AG04450 (cell line): ENCODE data around the gene TCEA3. TPM values are rescaled to one million over a fixed set of nuclear protein-coding genes. Genes with fewer than 3 reads are reported as not detected.

Source experiments
- CTCF ChIA-PET: fragments of 300-600, 350-600 bp; formaldehyde crosslinking; extraction: SDS; loops from one replicate; lab custom pipeline; 2022; ENCODE audit warnings: antibody characterized with exemption, inconsistent platforms; lab: Charles Lee
- POLR2A ChIA-PET: fragments of 350-600 bp; formaldehyde crosslinking; extraction: SDS; loops from one replicate; lab custom pipeline; 2021; ENCODE audit warnings: antibody characterized with exemption, inconsistent platforms; lab: Yijun Ruan, JAX
- DNase-seq: peaks from one replicate; pipeline ENCODE4 v3.0.0-alpha.2; 2011; ENCODE audit warnings: low read depth, low spot score
- H3K27ac ChIP-seq: one replicate; pipeline ENCODE4 v1.5.1; 2012; ENCODE audit warnings: low read depth, low read length, control low read depth
- H3K27me3 ChIP-seq: one replicate; pipeline ENCODE4 v1.6.0; 2012; ENCODE audit warnings: low read length; ENCODE audit not compliant: control insufficient read depth, insufficient read depth
- H3K4me3 ChIP-seq: 2 replicates; pipeline ENCODE4 v1.5.1; 2011; ENCODE audit warnings: mild to moderate bottlenecking, low read depth, low read length, control low read depth
- H3K9me3 ChIP-seq: 2 replicates; pipeline ENCODE4 v1.5.1; 2012; ENCODE audit warnings: low read length; ENCODE audit not compliant: control insufficient read depth, insufficient read depth
- CTCF ChIP-seq: IDR thresholded peaks from 2 replicates; pipeline ENCODE4 v1.5.1; 2011; ENCODE audit warnings: low read depth, low read length, control low read depth, inconsistent platforms
- polyA plus RNA-seq: library from polyadenylated mRNA; depleted of rRNA; stranded (reverse); fragments of >200 nt; gene quantifications from 2 replicates; pipeline ENCODE4 v1.2.3, GENCODE V29; 2011

TCEA3 gene
- polyA plus RNA-seq, 1 experiment: 14.7 TPM

GRCh38 chr1:23442751-23443150, 18.2 kb upstream of the TCEA3 start:
- H3K27me3 ChIP-seq: no peaks in the 10 kb centered on the region
- POLR2A ChIA-PET: no interaction called here
- no peak overlapping the region for H3K27ac ChIP-seq
- no peak overlapping the region for H3K4me3 ChIP-seq
- TF ChIP-seq CTCF: no peak
- no peak for DNase-seq
- no peaks in the 10 kb centered on the region for H3K9me3 ChIP-seq
- CTCF ChIA-PET: interaction anchor here (1.1 kb wide), 1 partner anchor 39 kb away, joined by 3 read pairs; no protein-coding TSS in a partner anchor

GRCh38 chr1:23441446-23442148, 17.0 kb upstream of the TCEA3 start:
- POLR2A ChIA-PET: no interaction called here
- no peak for DNase-seq
- H3K4me3 ChIP-seq: no peak overlapping the region
- no peak overlapping the region for H3K27ac ChIP-seq
- TF ChIP-seq CTCF: no peak
- H3K27me3 ChIP-seq: no peaks in the 10 kb centered on the region
- peaks cover 4% of the 10 kb centered on the region; the same call in 1 of the 2 replicates for H3K9me3 ChIP-seq
- CTCF ChIA-PET: interaction anchor here (1.4 to 1.5 kb wide), 2 partner anchors 8 to 42 kb away, joined by 4 read pairs; partner anchors contain the start of gene ASAP3

- H3K4me3 ChIP-seq: no peak overlapping the region
- H3K27me3 ChIP-seq: no peaks in the 10 kb centered on the region
- peaks cover 4% of the 10 kb centered on the region; the same call in 1 of the 2 replicates for H3K9me3 ChIP-seq
- CTCF ChIA-PET: no interaction called here
- TF ChIP-seq CTCF: no peak
- POLR2A ChIA-PET: no interaction called here
- DNase-seq: no peak
- H3K27ac ChIP-seq: no peak overlapping the region
Observed at GRCh38 chr1:23438545-23438944, 14.0 kb upstream of the TCEA3 start.

- TF ChIP-seq CTCF: no peak
- H3K9me3 ChIP-seq: peaks cover 4% of the 10 kb centered on the region; the same call in 1 of the 2 replicates
- no peaks in the 10 kb centered on the region for H3K27me3 ChIP-seq
- no peak overlapping the region for H3K27ac ChIP-seq
- DNase-seq: no peak
- H3K4me3 ChIP-seq: no peak overlapping the region
- ChIA-PET POLR2A (no interaction called here), CTCF (no interaction called here)
Observed at GRCh38 chr1:23437355-23437664, 12.8 kb upstream of the TCEA3 start.

- no peak for DNase-seq
- Histone ChIP-seq H3K9me3 (peaks cover 4% of the 10 kb centered on the region; the same call in 1 of the 2 replicates), H3K4me3 (no peak overlapping the region), H3K27me3 (no peaks in the 10 kb centered on the region), H3K27ac (no peak overlapping the region)
- ChIA-PET CTCF (no interaction called here), POLR2A (interaction anchor here (0.6 kb wide), 1 partner anchor 50 kb away, joined by 6 read pairs; no protein-coding TSS in a partner anchor)
- TF ChIP-seq CTCF: no peak
Observed at GRCh38 chr1:23436520-23437354, 12.2 kb upstream of the TCEA3 start.
